ENCODE data around the gene SRR.

Gene SRR

GRCh38 chr17:2373179-2373578 lies 69.4 kb downstream of the SRR start:
- DNase-seq: no peak
